GM12878 (cell line): ENCODE measurements around the gene AGGF1. TPM values are rescaled to one million over a fixed set of nuclear protein-coding genes. Genes with fewer than 3 reads are reported as not detected.

Source experiments
- EP300 ChIP-seq, 2 experiments: fragments of 150-350 bp in 1 of 2; IDR thresholded peaks; 2 replicates each; pipeline ENCODE4 v1.6.1; 2011 to 2012; ENCODE audit warnings: low read depth in 2 of 2, low read length in 2 of 2, borderline replicate concordance in 1 of 2, improper control_type of control experiment in 1 of 2, inconsistent platforms in 1 of 2; ENCODE audit not compliant: control insufficient read depth in 1 of 2
- HDAC2 ChIP-seq: fragments of 200-600 bp; sonication (generic); IDR thresholded peaks from 2 replicates; pipeline ENCODE4 v1.6.1; 2017
- HDGF ChIP-seq: fragments of 450-650 bp; IDR thresholded peaks from 2 replicates; pipeline ENCODE4 v1.6.1; 2016; ENCODE audit warnings: antibody characterized with exemption
- MEF2A ChIP-seq: IDR thresholded peaks from 2 replicates; pipeline ENCODE4 v1.6.1; 2011; ENCODE audit warnings: low read depth, mild to moderate bottlenecking, low read length, moderate library complexity; ENCODE audit not compliant: insufficient read depth
- MXI1 ChIP-seq: fragments of 150-350 bp; IDR thresholded peaks from 2 replicates; pipeline ENCODE4 v1.6.1; 2011; ENCODE audit warnings: low read depth, mild to moderate bottlenecking, inconsistent platforms, low read length, improper control_type of control experiment
- NR2C2 ChIP-seq: IDR thresholded peaks from 2 replicates; pipeline ENCODE4 v1.6.1; 2011; ENCODE audit warnings: borderline replicate concordance, low read depth; ENCODE audit not compliant: control insufficient read depth, insufficient read length
- PAX8 ChIP-seq: fragments of 450-650 bp; IDR thresholded peaks from 2 replicates; pipeline ENCODE4 v1.6.1; 2017; ENCODE audit warnings: mild to moderate bottlenecking, moderate library complexity
- POU2F2 ChIP-seq: IDR thresholded peaks from 3 replicates; pipeline ENCODE4 v1.6.1; 2011; ENCODE audit warnings: low read depth, mild to moderate bottlenecking, low read length, borderline replicate concordance
- SREBF1 ChIP-seq: IDR thresholded peaks from 2 replicates; pipeline ENCODE4 v1.6.1; 2012; ENCODE audit warnings: mild to moderate bottlenecking, low read length
- ZNF622 ChIP-seq: fragments of 450-650 bp; IDR thresholded peaks from 2 replicates; pipeline ENCODE4 v1.6.1; 2017; ENCODE audit warnings: mild to moderate bottlenecking, inconsistent platforms
- polyA plus RNA-seq, 11 experiments: library from polyadenylated mRNA; depleted of rRNA in 4 of 11; unstranded in 6 of 11; stranded (reverse) in 5 of 11; fragments of >200 nt; fragmentation: Nextera tagmentation in 4 of 11; fragmentation: Illumina TruSeq in 1 of 11; extraction: Ambion mirVana in 4 of 11; extraction: Trizol in 1 of 11; gene quantifications; 1 replicate in 1 of 11; 2 replicates in 10 of 11; pipeline versions ENCODE4 v1.2.1 to v1.2.3, GENCODE V29; 2011 to 2016; ENCODE audit warnings: inconsistent platforms in 2 of 11, missing spikeins in 2 of 11, low read depth in 1 of 11
- total RNA-seq, 4 experiments: library from RNA; depleted of rRNA in 3 of 4; stranded (reverse); fragments of >200 nt in 3 of 4; fragmentation: Illumina TruSeq in 1 of 4; extraction: Trizol in 1 of 4; gene quantifications; 2 replicates each; pipeline versions ENCODE4 v1.2.1 to v1.2.3, GENCODE V29; 2013 to 2021
- TF ChIP-seq, protein P1 (sequence below): IDR thresholded peaks from 2 replicates; pipeline ENCODE4 v1.6.1; 2012; ENCODE audit warnings: improper control_type of control experiment, low read depth, low read length; ENCODE audit not compliant: insufficient replicate concordance
- TF ChIP-seq, protein P2 (sequence below): fragments of 450-650 bp; IDR thresholded peaks from 2 replicates; pipeline ENCODE4 v1.6.1; 2017; ENCODE audit warnings: mild to moderate bottlenecking, moderate library complexity
- TF ChIP-seq, protein P3 (sequence below): IDR thresholded peaks from 2 replicates; pipeline ENCODE4 v1.6.1; 2012; ENCODE audit warnings: low read length, inconsistent platforms

AGGF1 gene
- total and polyA plus RNA-seq, 10 of the 15 experiments (the other 5 are each of a cell fraction or from before 2014, with no cell fraction given) = 7.3 to 43.4 (median 20.2) TPM

DNA sequence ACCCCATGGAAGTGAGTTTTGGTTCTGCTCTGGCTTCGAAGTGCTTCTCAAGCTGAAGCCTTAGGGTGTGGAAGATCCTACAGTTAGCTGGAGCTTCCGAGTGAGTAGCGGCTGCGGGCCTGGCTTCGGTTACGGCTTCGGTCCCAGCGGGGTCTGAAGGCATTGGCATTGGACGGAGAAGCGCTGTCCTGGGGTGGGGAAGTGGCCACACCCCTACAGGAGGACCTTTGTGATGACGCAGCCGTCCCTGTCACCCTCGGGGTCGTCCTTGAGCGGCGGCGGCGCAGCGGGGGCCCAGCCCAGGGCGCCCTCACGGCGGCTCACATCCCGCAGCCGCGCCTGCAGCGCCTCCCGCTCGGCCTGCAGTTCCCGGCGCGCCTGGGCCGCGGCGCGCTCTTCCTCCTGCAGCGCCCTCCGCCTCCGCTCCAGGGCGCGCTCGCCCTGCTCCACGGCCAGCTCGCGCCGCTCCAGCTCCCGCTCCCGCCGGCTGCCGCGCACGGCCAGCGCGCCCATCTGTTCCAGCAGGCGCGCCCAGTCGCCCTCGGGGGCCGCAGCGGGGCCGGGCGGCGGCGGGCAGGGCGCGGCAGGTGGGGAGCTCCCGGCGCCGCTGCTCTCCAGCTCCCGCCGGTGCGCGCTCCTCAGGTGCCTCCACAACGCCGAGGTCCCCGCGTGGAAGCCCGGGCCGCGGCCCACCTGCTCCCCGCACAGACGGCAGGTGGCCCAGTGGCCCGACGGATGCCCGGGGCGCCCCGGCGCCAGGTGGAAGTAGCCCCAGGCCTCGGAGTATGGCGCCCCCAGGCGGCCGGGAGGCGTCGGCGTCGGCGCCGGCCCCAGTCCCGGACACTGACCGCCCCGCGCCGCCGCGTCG lies 47.0 kb downstream of the AGGF1 start (continued):
- TF ChIP-seq, protein P1, sequence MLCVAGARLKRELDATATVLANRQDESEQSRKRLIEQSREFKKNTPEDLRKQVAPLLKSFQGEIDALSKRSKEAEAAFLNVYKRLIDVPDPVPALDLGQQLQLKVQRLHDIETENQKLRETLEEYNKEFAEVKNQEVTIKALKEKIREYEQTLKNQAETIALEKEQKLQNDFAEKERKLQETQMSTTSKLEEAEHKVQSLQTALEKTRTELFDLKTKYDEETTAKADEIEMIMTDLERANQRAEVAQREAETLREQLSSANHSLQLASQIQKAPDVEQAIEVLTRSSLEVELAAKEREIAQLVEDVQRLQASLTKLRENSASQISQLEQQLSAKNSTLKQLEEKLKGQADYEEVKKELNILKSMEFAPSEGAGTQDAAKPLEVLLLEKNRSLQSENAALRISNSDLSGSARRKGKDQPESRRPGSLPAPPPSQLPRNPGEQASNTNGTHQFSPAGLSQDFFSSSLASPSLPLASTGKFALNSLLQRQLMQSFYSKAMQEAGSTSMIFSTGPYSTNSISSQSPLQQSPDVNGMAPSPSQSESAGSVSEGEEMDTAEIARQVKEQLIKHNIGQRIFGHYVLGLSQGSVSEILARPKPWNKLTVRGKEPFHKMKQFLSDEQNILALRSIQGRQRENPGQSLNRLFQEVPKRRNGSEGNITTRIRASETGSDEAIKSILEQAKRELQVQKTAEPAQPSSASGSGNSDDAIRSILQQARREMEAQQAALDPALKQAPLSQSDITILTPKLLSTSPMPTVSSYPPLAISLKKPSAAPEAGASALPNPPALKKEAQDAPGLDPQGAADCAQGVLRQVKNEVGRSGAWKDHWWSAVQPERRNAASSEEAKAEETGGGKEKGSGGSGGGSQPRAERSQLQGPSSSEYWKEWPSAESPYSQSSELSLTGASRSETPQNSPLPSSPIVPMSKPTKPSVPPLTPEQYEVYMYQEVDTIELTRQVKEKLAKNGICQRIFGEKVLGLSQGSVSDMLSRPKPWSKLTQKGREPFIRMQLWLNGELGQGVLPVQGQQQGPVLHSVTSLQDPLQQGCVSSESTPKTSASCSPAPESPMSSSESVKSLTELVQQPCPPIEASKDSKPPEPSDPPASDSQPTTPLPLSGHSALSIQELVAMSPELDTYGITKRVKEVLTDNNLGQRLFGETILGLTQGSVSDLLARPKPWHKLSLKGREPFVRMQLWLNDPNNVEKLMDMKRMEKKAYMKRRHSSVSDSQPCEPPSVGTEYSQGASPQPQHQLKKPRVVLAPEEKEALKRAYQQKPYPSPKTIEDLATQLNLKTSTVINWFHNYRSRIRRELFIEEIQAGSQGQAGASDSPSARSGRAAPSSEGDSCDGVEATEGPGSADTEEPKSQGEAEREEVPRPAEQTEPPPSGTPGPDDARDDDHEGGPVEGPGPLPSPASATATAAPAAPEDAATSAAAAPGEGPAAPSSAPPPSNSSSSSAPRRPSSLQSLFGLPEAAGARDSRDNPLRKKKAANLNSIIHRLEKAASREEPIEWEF = no peak
- no peak for TF ChIP-seq SREBF1
- no peak for TF ChIP-seq NR2C2
- no peak for TF ChIP-seq ZNF622
- no peak for TF ChIP-seq EP300 (IDR thresholded peaks at IDR 0.05; ENCODE audit: borderline replicate concordance in 1 of 2, control insufficient read depth in 1 of 2, low read depth in 2 of 2, low read length in 2 of 2)
- no peak for TF ChIP-seq HDAC2
- TF ChIP-seq MEF2A = no peak
- no peak for TF ChIP-seq MXI1
- TF ChIP-seq POU2F2 = no peak
- TF ChIP-seq, protein P2, sequence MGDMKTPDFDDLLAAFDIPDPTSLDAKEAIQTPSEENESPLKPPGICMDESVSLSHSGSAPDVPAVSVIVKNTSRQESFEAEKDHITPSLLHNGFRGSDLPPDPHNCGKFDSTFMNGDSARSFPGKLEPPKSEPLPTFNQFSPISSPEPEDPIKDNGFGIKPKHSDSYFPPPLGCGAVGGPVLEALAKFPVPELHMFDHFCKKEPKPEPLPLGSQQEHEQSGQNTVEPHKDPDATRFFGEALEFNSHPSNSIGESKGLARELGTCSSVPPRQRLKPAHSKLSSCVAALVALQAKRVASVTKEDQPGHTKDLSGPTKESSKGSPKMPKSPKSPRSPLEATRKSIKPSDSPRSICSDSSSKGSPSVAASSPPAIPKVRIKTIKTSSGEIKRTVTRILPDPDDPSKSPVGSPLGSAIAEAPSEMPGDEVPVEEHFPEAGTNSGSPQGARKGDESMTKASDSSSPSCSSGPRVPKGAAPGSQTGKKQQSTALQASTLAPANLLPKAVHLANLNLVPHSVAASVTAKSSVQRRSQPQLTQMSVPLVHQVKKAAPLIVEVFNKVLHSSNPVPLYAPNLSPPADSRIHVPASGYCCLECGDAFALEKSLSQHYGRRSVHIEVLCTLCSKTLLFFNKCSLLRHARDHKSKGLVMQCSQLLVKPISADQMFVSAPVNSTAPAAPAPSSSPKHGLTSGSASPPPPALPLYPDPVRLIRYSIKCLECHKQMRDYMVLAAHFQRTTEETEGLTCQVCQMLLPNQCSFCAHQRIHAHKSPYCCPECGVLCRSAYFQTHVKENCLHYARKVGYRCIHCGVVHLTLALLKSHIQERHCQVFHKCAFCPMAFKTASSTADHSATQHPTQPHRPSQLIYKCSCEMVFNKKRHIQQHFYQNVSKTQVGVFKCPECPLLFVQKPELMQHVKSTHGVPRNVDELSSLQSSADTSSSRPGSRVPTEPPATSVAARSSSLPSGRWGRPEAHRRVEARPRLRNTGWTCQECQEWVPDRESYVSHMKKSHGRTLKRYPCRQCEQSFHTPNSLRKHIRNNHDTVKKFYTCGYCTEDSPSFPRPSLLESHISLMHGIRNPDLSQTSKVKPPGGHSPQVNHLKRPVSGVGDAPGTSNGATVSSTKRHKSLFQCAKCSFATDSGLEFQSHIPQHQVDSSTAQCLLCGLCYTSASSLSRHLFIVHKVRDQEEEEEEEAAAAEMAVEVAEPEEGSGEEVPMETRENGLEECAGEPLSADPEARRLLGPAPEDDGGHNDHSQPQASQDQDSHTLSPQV = peak; percentile 15; the same call in 1 of the 2 replicates
- no peak for TF ChIP-seq PAX8
- TF ChIP-seq, protein P3, sequence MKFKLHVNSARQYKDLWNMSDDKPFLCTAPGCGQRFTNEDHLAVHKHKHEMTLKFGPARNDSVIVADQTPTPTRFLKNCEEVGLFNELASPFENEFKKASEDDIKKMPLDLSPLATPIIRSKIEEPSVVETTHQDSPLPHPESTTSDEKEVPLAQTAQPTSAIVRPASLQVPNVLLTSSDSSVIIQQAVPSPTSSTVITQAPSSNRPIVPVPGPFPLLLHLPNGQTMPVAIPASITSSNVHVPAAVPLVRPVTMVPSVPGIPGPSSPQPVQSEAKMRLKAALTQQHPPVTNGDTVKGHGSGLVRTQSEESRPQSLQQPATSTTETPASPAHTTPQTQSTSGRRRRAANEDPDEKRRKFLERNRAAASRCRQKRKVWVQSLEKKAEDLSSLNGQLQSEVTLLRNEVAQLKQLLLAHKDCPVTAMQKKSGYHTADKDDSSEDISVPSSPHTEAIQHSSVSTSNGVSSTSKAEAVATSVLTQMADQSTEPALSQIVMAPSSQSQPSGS = no peak
- TF ChIP-seq HDGF = no peak
